Measurements from ENCODE around the gene MTFR2. TPM values are rescaled to one million over a fixed set of nuclear protein-coding genes. Genes with fewer than 3 reads are reported as not detected.

Gene MTFR2
- total RNA-seq (2014; rRNA removed; shearing (Covaris generic)), result 2.7 and 5.4 TPM in 2 replicates
- 8.9 and 14.2 TPM in 2 replicates for polyA plus RNA-seq (2015; cell fraction: cytosol; rRNA removed)
- 10.3 and 17.8 TPM in 2 replicates for polyA plus RNA-seq (2015; cell fraction: nucleus; rRNA removed)

DNA sequence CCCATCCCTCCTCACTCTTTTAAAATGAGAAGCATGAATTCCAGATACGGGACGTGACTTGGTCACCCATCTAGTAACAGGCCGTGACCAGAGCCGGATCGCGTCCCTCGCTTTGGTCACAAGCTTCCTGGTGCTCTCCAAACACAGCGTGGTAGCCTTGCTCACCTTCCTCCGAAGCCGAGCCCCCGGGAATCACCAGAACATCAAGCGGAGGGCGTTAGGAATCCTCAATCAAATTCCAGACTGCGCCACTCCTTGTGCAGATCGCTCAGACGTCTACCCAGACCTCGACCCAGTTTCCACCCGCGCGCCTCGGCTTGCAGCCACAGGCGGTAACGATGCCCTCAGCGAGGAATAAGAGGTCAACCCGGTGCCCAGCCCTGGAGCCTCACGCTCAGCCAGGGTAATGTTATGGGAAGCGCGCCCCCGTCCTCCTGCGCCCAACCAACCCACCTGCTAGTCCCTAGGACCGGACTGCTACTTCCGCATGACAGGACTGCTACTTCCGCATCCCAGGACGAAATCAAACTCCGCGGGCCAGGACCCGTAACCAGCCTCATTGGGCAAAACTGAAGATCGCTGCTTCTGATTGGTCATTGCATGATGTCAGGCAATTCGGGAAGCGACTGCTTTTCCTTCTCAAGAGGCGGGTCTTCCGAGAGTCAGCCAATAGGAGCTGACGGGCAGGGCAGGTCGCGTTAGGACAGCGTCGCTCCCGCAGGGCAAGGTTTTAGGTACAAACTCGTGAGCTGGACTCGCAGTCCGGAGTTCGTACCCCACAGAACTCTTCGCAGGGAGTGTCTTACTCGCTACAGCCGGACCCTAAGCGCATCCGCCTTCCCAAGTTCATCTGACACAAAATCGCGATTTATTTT is at the start of gene MTFR2:
TSS of gene MTFR2 (minus strand) at position 501 of the 875 bp plus-strand sequence. CDS start 1,212 bp downstream, outside the sequence.
- DNase-seq (ENCODE audit: low read depth, low spot score), result peak; percentile 99
- in situ Hi-C loops (cut with HindIII; ENCODE audit: low pct_unique_long_range_greater_than_20kb, low sequenced_read_pairs), result no loop called here

DNA sequence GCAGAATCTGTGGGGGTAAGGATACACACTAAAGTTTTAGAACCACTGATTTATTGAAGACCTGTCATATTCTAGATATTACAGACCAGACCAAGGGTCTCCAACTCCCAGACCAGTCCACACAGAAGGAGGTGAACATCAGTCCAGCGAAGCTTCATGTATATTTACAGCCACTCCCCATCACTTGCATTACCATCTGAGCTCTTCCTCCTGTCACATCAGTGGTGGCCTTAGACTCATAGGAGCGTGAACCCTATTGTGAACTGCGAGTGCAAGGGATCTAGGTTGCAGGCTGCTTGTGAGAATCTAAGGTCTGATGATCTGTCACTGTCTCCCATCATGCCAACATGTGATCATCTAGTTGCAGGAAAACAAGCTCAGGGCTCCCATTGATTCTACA is 44.5 kb upstream of the MTFR2 start:
- in situ Hi-C loops (cut with HindIII; ENCODE audit: low pct_unique_long_range_greater_than_20kb, low sequenced_read_pairs), result no loop called here
- DNase-seq (ENCODE audit: low read depth, low spot score), result no peak

DNA sequence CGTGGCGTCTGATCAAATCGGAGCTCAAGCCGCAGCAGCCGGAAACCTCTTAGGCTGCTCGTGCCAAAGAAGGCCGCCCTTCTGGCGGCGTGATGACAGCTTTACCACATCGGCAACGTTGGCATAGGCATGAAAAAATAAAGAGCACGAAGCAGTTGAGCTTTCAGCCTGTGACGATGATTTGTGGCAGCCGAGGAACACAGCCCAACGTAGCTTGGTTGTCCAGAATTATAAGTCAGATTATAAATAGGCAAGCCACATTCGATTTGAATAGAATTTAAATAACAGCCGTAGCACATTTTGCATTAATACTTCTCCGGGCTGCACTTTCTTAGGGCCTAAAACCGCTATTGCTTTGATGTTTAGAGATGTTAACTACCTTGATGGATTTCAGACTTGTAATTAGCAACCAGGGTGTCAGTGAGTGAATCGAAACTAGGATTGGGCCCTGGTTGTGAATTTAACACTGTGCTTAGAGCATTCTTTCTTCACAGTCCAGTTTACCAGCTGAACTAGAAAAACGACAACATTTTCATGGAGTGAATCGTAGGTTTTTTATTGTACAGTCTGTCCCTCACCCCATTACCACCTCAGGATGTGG is 40.4 kb upstream of the MTFR2 start:
- in situ Hi-C loops (cut with HindIII; ENCODE audit: low pct_unique_long_range_greater_than_20kb, low sequenced_read_pairs), result no loop called here
- peak; percentile 67 for DNase-seq (ENCODE audit: low read depth, low spot score)

DNA sequence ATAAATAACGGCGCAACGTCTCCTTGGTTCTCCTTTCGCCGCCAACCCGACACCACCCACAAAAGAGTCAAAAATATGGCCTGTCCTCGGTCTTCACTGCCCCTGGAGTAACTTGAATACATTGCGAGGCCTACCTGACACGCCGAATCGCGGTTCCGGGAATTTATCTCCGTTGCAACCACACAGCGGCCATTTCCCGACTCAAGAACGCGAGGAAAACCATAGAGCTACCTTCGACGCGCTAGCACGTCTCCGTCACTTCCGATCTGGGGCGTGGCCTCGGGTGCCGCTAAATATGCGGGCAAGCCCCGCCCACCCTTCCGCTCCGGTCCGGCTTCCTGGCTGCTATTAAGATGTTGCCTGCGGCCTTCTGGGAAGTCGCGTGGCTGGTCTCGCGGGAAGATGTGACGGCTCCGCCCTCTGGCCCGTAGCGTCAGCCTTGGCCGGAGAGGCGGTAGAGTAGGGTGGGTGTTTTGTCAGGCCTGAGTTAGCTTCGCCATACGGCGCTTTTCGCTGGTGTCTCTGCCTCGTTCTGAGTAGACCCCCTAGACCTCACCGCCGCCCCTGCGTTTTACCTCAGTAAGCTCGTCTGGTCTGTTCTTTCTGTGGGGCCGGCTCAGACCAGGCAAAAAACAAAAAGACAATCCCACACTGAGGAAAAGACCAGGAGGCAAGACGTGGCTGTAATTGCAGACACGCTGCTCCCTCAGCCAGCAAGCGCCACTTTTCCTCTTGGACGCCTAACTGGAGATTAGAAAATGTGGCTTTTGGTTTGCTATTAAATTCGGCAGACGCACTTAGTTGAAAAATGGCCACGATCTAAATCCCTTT is 39.7 kb upstream of the MTFR2 start, which contains the start of gene BCLAF1:
TSS of gene BCLAF1 (minus strand) at position 268 of the 831 bp plus-strand sequence. CDS start 9,980 bp downstream, outside the sequence.
- in situ Hi-C loops (cut with HindIII; ENCODE audit: low pct_unique_long_range_greater_than_20kb, low sequenced_read_pairs), result no loop called here
- DNase-seq (ENCODE audit: low read depth, low spot score), result peak; percentile 98

DNA sequence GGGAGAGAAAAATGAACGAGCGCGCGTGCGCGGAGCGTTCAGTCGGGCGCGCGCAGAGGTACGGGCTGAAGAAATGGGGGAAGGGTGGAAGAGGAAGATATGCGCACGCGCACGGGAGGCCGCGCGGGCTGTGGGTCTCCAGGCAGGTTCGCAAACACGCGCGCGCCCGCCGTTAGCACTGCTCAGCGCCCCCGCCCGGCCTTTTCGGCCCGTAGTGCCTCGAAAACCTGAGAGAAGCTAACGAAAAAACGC is 39.1 kb upstream of the MTFR2 start:
- no peak for DNase-seq (ENCODE audit: low read depth, low spot score)
- in situ Hi-C loops (cut with HindIII; ENCODE audit: low pct_unique_long_range_greater_than_20kb, low sequenced_read_pairs), result no loop called here

DNA sequence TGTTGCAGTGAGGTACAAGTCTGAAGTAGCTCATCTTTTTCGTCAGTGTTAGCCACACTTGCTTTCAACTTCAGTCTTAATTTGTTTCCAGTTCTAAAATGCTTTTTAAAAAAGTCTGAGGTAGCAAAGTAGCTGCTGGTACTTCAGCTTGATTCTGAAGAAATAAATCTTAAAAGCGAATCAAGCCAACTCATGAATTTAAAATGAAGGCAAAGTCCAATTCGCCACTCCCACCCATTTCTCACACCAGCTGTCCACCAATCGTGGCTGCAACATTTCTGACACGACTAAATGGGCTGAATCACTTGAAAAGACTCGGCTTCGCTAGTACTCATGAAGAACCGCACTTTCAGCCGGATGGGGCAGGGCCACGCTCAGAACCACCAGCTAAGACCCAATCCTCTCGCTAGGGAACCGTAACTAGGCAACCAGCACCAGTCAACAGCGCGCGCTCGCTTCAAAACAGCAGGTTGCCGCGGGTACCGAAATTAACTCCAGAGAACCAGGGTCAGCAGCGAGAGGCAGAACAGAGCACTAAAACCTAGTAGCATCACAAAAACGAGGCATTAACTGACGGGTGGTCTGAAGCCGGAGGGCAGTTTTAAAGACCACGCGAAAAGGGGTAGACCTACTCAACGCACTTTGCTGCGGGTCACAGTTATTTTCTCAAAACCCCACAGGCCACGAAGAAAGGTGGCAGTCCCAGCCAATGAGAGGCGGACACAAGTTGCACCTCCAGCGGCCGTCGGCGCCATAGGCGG is 38.6 kb upstream of the MTFR2 start:
- in situ Hi-C loops (cut with HindIII; ENCODE audit: low pct_unique_long_range_greater_than_20kb, low sequenced_read_pairs), result no loop called here
- peak; percentile 90 for DNase-seq (ENCODE audit: low read depth, low spot score)

DNA sequence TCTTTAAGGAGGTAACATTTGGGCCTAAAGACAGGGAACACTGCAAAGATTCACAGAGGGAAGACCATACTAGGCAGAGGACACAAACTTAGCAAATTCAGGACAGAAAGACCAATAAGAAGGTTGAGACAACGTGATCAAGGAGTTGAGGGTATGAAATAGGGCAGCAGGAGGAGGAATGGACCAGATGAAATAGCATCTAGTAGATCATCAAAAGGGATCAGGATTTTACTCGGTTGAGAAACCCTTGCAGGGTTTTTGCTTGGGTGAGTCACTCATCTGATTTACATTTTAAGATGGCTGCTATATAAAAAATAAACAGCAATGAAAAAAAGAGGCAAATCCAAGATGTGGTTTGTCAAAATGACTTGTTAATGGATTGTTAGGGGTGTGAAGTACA is 34.8 kb upstream of the MTFR2 start:
- in situ Hi-C loops (cut with HindIII; ENCODE audit: low pct_unique_long_range_greater_than_20kb, low sequenced_read_pairs), result no loop called here
- no peak for DNase-seq (ENCODE audit: low read depth, low spot score)

DNA sequence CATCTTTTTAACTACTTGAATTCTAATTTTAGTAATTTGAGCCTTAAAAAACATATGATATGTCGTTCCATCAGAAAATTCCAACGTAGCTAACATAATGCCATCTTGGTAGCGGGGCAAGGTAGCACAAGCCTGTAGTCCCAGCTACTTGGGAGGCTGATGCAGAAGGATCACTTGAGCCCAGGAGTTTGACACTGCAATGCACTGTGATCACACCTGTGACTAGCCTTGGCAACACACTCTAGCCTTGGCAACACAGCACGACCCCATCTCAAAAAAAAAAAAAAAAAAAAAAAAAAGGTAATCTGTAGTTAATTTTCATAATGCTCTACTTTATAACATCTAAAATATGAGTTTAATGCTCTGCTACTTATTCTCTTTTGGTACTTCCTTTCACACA is 32.8 kb upstream of the MTFR2 start:
- no peak for DNase-seq (ENCODE audit: low read depth, low spot score)

DNA sequence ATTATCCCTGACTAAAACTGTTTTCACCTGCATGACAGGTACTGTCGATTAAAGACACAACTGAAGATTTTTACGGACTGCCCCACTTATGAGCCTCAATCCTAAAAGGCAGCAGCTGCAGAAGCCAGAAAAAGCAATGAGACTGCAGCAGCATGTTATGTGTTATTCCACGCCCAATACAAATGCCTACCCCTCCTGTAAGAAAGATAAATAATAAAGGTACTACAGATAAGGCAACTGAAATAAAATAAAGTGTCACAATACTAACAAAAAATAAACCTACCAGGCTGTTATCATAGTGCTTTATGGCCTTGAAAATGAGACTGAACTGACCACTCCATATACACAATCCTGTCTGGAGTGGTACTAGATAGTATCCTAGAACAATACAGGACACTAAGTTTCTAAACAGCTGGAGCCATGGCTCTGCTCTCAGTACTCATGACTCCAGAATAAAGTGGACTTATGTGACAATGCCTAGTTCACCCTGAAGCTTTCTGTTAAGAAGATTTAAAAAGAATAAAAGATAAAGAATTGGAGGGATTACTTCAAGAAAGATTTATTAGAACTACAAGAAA is 30.0 kb upstream of the MTFR2 start:
- DNase-seq (ENCODE audit: low read depth, low spot score), result no peak

More for the DNA sequence above, 32.8 kb upstream of the MTFR2 start:
- in situ Hi-C loops (cut with HindIII; ENCODE audit: low pct_unique_long_range_greater_than_20kb, low sequenced_read_pairs), result no loop called here

DNA sequence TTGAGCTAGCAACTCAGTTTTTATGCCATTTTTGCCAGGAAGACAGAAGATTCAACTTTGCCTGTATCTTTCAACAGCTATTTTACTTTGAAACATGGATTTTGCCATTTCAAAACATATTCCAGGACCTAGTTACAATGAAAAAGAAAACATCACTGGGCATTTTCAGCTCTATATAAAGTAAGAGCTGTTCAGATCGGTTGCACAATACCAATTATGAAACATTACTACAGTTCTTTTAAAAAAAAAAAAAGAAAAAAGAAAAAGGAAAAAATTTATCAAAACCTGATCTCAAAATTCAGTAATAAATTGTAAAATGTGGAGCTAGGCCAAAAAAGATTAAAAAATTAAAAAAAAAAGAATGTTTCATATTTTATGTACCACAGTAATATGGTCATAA is 24.0 kb upstream of the MTFR2 start:
- no peak for DNase-seq (ENCODE audit: low read depth, low spot score)
- in situ Hi-C loops (cut with HindIII; ENCODE audit: low pct_unique_long_range_greater_than_20kb, low sequenced_read_pairs), result no loop called here

More for the DNA sequence above, 30.0 kb upstream of the MTFR2 start:
- in situ Hi-C loops (cut with HindIII; ENCODE audit: low pct_unique_long_range_greater_than_20kb, low sequenced_read_pairs), result no loop called here

DNA sequence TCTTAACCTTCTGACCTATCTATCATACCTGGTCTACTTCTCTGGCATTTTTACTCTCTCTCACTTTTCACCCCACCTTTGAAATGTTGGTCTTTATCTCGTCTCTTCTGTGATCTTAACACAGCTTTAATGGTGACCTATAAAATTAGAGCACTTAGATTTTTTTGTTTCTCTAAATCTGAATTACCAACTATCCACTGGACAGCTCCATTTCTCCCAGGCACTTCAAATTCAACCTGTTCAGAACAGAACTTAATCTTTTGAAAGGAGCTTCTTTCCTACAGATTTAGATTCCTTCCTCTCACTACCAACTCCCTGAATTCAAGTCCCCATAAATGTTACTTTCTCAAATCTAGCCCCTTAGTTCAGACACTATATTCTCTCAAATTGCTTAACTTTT is 15.0 kb upstream of the MTFR2 start:
- in situ Hi-C loops (cut with HindIII; ENCODE audit: low pct_unique_long_range_greater_than_20kb, low sequenced_read_pairs), result no loop called here
- DNase-seq (ENCODE audit: low read depth, low spot score), result no peak

DNA sequence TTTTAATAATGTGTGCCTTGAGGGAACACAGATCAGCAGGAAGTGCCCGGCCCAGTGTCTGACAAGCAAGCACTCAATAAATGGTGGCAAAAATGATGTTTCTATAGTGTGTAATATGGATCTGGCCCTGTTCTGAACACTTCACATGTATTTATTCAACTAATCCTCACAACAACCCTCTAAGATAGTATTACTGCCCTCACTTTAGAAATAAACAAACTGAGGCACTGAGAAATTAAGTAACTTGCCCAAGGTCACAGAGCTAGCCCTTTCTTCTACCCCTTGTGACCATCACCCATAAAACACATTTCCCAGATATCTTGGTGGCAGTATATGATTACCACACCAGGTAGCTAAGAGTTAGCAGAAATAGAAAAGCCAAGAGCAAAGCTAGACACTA is 12.8 kb upstream of the MTFR2 start:
- no peak for DNase-seq (ENCODE audit: low read depth, low spot score)
- in situ Hi-C loops (cut with HindIII; ENCODE audit: low pct_unique_long_range_greater_than_20kb, low sequenced_read_pairs), result no loop called here

DNA sequence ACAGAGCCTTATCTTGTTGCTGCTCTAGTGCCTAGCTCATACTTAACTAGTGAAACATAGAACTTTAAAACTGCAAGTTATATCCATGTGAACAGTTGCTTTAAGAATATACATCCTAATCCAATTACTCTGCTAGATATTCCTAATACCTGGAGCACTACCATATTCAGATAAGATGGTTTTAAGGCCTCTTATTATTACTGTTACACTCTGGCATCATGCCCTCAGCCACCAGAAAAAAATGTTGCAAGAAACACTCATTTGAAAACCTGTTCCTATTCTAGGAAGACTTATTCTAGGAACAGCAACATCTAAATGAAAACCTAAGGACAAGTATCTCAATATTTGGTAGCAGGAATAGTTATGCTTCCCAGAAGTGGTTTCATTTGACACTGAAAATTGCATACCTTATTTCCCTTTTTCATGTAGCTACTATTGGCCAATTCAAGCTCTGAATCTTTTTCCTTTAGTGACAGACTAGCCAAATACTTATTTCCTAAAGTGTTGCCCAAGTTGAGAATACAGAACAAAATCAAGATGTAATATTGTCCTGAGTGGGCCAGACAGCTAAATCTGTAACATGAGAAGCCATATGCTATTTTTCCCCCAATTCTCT is 4.8 kb upstream of the MTFR2 start:
- no peak for DNase-seq (ENCODE audit: low read depth, low spot score)
- in situ Hi-C loops (cut with HindIII; ENCODE audit: low pct_unique_long_range_greater_than_20kb, low sequenced_read_pairs), result no loop called here

DNA sequence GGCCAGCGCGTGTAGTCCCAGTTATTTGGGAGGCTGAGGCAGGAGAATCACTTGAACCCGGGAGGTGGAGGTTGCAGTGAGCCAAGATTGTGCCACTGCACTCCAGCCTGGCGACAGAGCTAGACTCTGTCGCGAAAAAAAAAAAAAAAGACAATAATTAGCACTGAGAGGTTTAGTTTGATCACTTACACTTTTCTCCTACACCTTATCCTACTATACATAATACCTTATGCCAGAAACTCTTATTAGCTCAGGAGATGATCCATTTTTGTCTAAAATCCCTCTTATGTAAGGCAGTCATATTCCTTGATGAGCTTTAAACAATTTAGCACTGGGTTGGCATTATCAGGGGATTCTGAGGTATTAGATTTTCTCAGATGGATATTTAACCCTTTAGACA is 3.6 kb upstream of the MTFR2 start:
- in situ Hi-C loops (cut with HindIII; ENCODE audit: low pct_unique_long_range_greater_than_20kb, low sequenced_read_pairs), result no loop called here
- no peak for DNase-seq (ENCODE audit: low read depth, low spot score)

DNA sequence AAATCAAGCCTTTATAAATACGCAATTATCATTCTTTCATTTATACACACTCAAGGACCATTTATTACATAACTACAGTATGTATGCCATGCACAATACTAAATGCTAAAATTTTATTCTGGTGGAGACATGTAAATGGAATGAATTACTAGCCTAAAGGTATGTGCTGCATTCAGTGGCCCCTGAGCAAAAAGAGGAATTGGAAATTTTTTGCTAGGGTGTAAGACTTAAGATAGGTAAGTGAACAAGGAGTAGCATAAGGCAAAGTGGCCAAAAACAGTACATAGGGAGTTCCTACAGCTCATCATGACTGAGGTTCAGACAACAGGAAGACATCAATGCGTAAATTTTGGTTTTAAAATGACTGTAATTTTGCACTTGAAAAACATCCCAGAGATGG is 2.3 kb upstream of the MTFR2 start:
- DNase-seq (ENCODE audit: low read depth, low spot score), result no peak
- in situ Hi-C loops (cut with HindIII; ENCODE audit: low pct_unique_long_range_greater_than_20kb, low sequenced_read_pairs), result no loop called here

DNA sequence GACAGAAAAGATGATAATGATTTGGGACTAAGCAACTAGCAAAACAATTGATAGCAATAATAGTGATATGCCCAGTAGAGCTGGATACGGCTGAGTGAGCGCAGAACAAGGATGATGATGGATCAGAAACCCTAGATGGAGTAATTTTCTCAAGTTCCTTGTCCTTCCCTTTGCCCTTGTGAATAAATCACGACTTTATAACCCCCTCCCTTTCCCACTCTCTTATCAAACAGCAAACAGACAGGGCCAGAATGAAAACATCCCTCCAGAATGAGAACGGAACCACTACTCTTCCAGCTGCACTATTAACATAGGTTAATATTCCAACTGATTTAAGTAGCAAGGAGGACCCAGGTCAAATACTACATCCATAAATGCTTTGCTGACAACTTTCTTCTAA is 1.3 kb upstream of the MTFR2 start:
- in situ Hi-C loops (cut with HindIII; ENCODE audit: low pct_unique_long_range_greater_than_20kb, low sequenced_read_pairs), result no loop called here

DNA sequence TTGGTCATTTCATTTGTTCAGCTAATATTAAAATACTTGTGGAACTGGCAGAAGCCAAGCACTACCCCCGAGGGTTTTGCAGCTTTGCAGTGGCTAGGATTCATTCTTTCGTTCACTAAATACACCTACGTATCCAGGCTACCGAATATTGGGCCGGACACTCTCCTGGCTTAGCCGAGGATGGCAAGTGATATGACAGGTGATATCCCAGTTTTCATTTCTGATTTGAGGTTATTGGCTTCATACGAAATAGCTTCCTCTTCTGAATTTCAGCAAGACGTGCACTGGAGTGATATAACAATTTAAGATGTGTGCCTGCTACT is 536 bp upstream of the MTFR2 start:
- in situ Hi-C loops (cut with HindIII; ENCODE audit: low pct_unique_long_range_greater_than_20kb, low sequenced_read_pairs), result no loop called here
- DNase-seq (ENCODE audit: low read depth, low spot score), result no peak

More for the DNA sequence above, 1.3 kb upstream of the MTFR2 start:
- DNase-seq (ENCODE audit: low read depth, low spot score), result no peak
